Spleen (tissue), 11 donors: ENCODE results near the gene CRYM. TPM values are rescaled to one million over a fixed set of nuclear protein-coding genes. Genes with fewer than 3 reads are reported as not detected.

ENCODE experiments used
- DNase-seq: peaks from one replicate; pipeline ENCODE4 v3.0.0-alpha.2; 2020
- H3K27ac ChIP-seq, 8 donors: fragments of 200-600 bp; sonication (generic) in 7 of 8; 1 replicate in 4 of 8; 2 replicates in 4 of 8; pipeline versions ENCODE4 v1.5.0 to v1.8.0; 2016 to 2021; ENCODE audit warnings: inconsistent platforms in 4 of 8, mild to moderate bottlenecking in 4 of 8, moderate library complexity in 1 of 8
- H3K27me3 ChIP-seq, 7 donors: fragments of 200-600 bp; sonication (generic) in 6 of 7; replicated peaks in 1 of 7; 1 replicate in 4 of 7; 2 replicates in 3 of 7; pipeline versions ENCODE4 v1.5.0 to v1.8.0; 2016 to 2021; ENCODE audit warnings: inconsistent platforms in 3 of 7, mild to moderate bottlenecking in 1 of 7
- H3K36me3 ChIP-seq, 6 donors: fragments of 200-600 bp; sonication (generic) in 5 of 6; 1 replicate in 4 of 6; 2 replicates in 2 of 6; pipeline versions ENCODE4 v1.5.0 to v1.8.0; 2016 to 2021; ENCODE audit warnings: inconsistent platforms in 2 of 6
- H3K4me1 ChIP-seq, 6 donors: fragments of 200-600 bp; sonication (generic) in 5 of 6; 1 replicate in 3 of 6; 2 replicates in 3 of 6; pipeline versions ENCODE4 v1.5.0 to v1.8.0; 2016 to 2021; ENCODE audit warnings: inconsistent platforms in 3 of 6
- H3K4me3 ChIP-seq, 8 donors: fragments of 200-600 bp; sonication (generic) in 7 of 8; 1 replicate in 4 of 8; 2 replicates in 4 of 8; pipeline versions ENCODE4 v1.5.0 to v1.8.0; 2016 to 2021; ENCODE audit warnings: inconsistent platforms in 4 of 8, mild to moderate bottlenecking in 4 of 8, moderate library complexity in 2 of 8
- H3K9me3 ChIP-seq, 8 donors: fragments of 200-600 bp; sonication (generic) in 7 of 8; 1 replicate in 4 of 8; 2 replicates in 4 of 8; pipeline versions ENCODE4 v1.5.0 to v1.8.0; 2016 to 2021; ENCODE audit warnings: inconsistent platforms in 4 of 8
- CTCF ChIP-seq, 11 experiments: fragments of 200-600 bp in 7 of 11; fragments of 450-650 bp in 4 of 11; sonication (generic) in 4 of 11; IDR thresholded peaks in 8 of 11; conservative IDR thresholded peaks in 3 of 11; 1 replicate in 7 of 11; 2 replicates in 4 of 11; pipeline versions ENCODE4 v1.4.0 to v1.8.0; 2016 to 2021; ENCODE audit warnings: antibody characterized with exemption in 11 of 11, inconsistent platforms in 4 of 11, mild to moderate bottlenecking in 1 of 11
- POLR2A ChIP-seq, 3 donors: fragments of 450-650 bp; IDR thresholded peaks; one replicate each; pipeline ENCODE4 v1.5.1; 2017; ENCODE audit warnings: antibody characterized with exemption in 3 of 3, mild to moderate bottlenecking in 1 of 3
- POLR2AphosphoS5 ChIP-seq, 3 donors: sonication (generic); formaldehyde crosslinking; IDR thresholded peaks; one replicate each; pipeline ENCODE4 v1.5.1; 2017; ENCODE audit warnings: antibody characterized with exemption in 3 of 3
- WGBS, 5 donors: extraction: QIAGEN DNeasy Blood & Tissue Kit in 3 of 5; methylation state at CpG; one replicate each; pipeline versions ENCODE4 v1.1.5 to v1.1.7; 2013 to 2018; 5-methylcytosine and 5-hydroxymethylcytosine counted together
- intact Hi-C: fragments of 100-400 bp; cut with DNase I; formaldehyde crosslinking; loops from one replicate; pipeline ENCODE4 v1.15.0; 2023; ENCODE audit warnings: low total_unique reads
- polyA plus RNA-seq, 3 donors: library from polyadenylated mRNA; stranded (reverse); fragments of 200-250 nt; gene quantifications; one replicate each; pipeline ENCODE4 v1.2.1, GENCODE V29; 2013
- total RNA-seq, 7 donors: library from RNA; depleted of rRNA in 3 of 7; stranded (reverse); fragments of >200 nt in 3 of 7; fragmentation: NEBNext Ultra II Directional in 4 of 7; extraction: Animal tissue kit (Norgen Biotek cat#: 25700) in 4 of 7; gene quantifications; one replicate each; pipeline versions ENCODE4 v1.1.0 to v1.2.1, GENCODE V29; 2016 to 2021
- donor health status: healthy with polysubstance abuse.
- donor health status: DM: no; HTN: no; CAD: no; lungs with moderate emphysema.
- donor health status: DM: no; HTN: no; CAD: no.
- donor health status: Bipolar disorder and iron deficiency.
- donor health status: healthy.
- donor health status: DM: no; HTN: no; CAD: no.
- donor health status: DM: yes; HTN: yes; CAD: no.

The CRYM gene
- total and polyA plus RNA-seq, 10 donors: 0.22 to 1.5 (median 0.50) TPM; not detected in 3

- TF ChIP-seq POLR2A (IDR thresholded peaks at IDR 0.05) (no peak), POLR2AphosphoS5 (IDR thresholded peaks at IDR 0.05) (no peak), CTCF (IDR thresholded peaks at IDR 0.05 in 8 of 11, conservative IDR thresholded peaks at IDR 0.05 in 3 of 11) (no peak)
- no peaks in the 10 kb centered on the region for H3K36me3 ChIP-seq
- DNase-seq: no peak
- no peak overlapping the region for H3K4me3 ChIP-seq
- 58 to 83% (median 81%) methylated on average over 7 of the region's 7 CpGs for WGBS, 5 donors
- no peaks in the 10 kb centered on the region for H3K4me1 ChIP-seq
- intact Hi-C loops: no loop called here
- peaks cover 0 to 16% (median 0%) of the 10 kb centered on the region in 7 donors for H3K27me3 ChIP-seq
- no peaks in the 10 kb centered on the region for H3K9me3 ChIP-seq
- H3K27ac ChIP-seq: no peak overlapping the region
Measured at GRCh38 chr16:21244518-21245215, 33.4 kb downstream of the CRYM start.

- WGBS, 5 donors: 46 to 53% (median 50%) methylated on average over 2 of the region's 2 CpGs
- H3K4me3 ChIP-seq: no peak overlapping the region
- H3K4me1 ChIP-seq: no peaks in the 10 kb centered on the region
- intact Hi-C loops: no loop called here
- no peak overlapping the region for H3K27ac ChIP-seq
- H3K27me3 ChIP-seq: peaks cover 0 to 6% (median 0%) of the 10 kb centered on the region in 7 donors
- no peaks in the 10 kb centered on the region for H3K36me3 ChIP-seq
- no peak for DNase-seq
- no peaks in the 10 kb centered on the region for H3K9me3 ChIP-seq
- no peak for TF ChIP-seq POLR2AphosphoS5 (IDR thresholded peaks at IDR 0.05)
- no peak for TF ChIP-seq POLR2A (IDR thresholded peaks at IDR 0.05)
- TF ChIP-seq CTCF (IDR thresholded peaks at IDR 0.05 in 8 of 11, conservative IDR thresholded peaks at IDR 0.05 in 3 of 11): no peak
Measured at GRCh38 chr16:21242756-21243155, 35.3 kb downstream of the CRYM start.

- no peak overlapping the region for H3K27ac ChIP-seq
- no peak overlapping the region for H3K4me3 ChIP-seq
- intact Hi-C loops: no loop called here
- TF ChIP-seq POLR2A (IDR thresholded peaks at IDR 0.05) (no peak), POLR2AphosphoS5 (IDR thresholded peaks at IDR 0.05) (no peak), CTCF (IDR thresholded peaks at IDR 0.05 in 8 of 11, conservative IDR thresholded peaks at IDR 0.05 in 3 of 11) (no peak)
- H3K9me3 ChIP-seq: no peaks in the 10 kb centered on the region
- 77 to 88% (median 86%) methylated on average over 4 of the region's 4 CpGs for WGBS, 5 donors
- peaks cover 0 to 10% (median 0%) of the 10 kb centered on the region in 7 donors for H3K27me3 ChIP-seq
- no peaks in the 10 kb centered on the region for H3K36me3 ChIP-seq
- H3K4me1 ChIP-seq: no peaks in the 10 kb centered on the region
- no peak for DNase-seq
Measured at GRCh38 chr16:21239646-21240045, 38.4 kb downstream of the CRYM start.

GRCh38 chr16:21236831-21237230 lies 41.3 kb downstream of the CRYM start:
- 73 to 92% (median 78%) methylated on average over 5 of the region's 5 CpGs for WGBS, 5 donors
- DNase-seq: no peak
- H3K36me3 ChIP-seq: no peaks in the 10 kb centered on the region
- H3K27me3 ChIP-seq: peaks cover 0 to 12% (median 0%) of the 10 kb centered on the region in 7 donors
- intact Hi-C loops: no loop called here
- no peak overlapping the region for H3K27ac ChIP-seq
- H3K9me3 ChIP-seq: no peaks in the 10 kb centered on the region
- H3K4me1 ChIP-seq: no peaks in the 10 kb centered on the region
- TF ChIP-seq POLR2AphosphoS5 (IDR thresholded peaks at IDR 0.05): no peak
- TF ChIP-seq CTCF (IDR thresholded peaks at IDR 0.05 in 8 of 11, conservative IDR thresholded peaks at IDR 0.05 in 3 of 11): no peak
- no peak for TF ChIP-seq POLR2A (IDR thresholded peaks at IDR 0.05)
- H3K4me3 ChIP-seq: no peak overlapping the region
